Thyroid gland (tissue), 4 donors: Measurements from ENCODE around the gene CCDC97. TPM values are rescaled to one million over a fixed set of nuclear protein-coding genes. Genes with fewer than 3 reads are reported as not detected.

Experiments used
- DNase-seq, 2 donors: peaks; one replicate each; pipeline ENCODE4 v3.0.0-alpha.2; 2019
- H3K27ac ChIP-seq, 3 donors: fragments of 200-600 bp; sonication (generic); 1 replicate in 2 of 3; 2 replicates in 1 of 3; pipeline ENCODE4 v1.5.1; 2016 to 2019; ENCODE audit warnings: mild to moderate bottlenecking in 1 of 3, moderate library complexity in 1 of 3
- H3K27me3 ChIP-seq: fragments of 200-600 bp; sonication (generic); one replicate; pipeline ENCODE4 v1.5.1; 2019
- H3K36me3 ChIP-seq, 2 donors: fragments of 200-600 bp; sonication (generic); one replicate each; pipeline ENCODE4 v1.5.1; 2016 to 2019
- H3K4me1 ChIP-seq, 2 donors: fragments of 200-600 bp; sonication (generic); one replicate each; pipeline ENCODE4 v1.5.1; 2017 to 2019
- H3K4me3 ChIP-seq, 3 donors: fragments of 200-600 bp; sonication (generic); replicated peaks in 1 of 3; 1 replicate in 2 of 3; 2 replicates in 1 of 3; pipeline ENCODE4 v1.5.1; 2016; ENCODE audit warnings: mild to moderate bottlenecking in 1 of 3
- H3K9me3 ChIP-seq: fragments of 200-600 bp; sonication (generic); one replicate; pipeline ENCODE4 v1.5.1; 2017
- CTCF ChIP-seq, 6 experiments: fragments of 200-600 bp in 3 of 6; fragments of 450-650 bp in 3 of 6; sonication (generic) in 3 of 6; IDR thresholded peaks; one replicate each; pipeline ENCODE4 v1.5.1; 2016 to 2019; ENCODE audit warnings: antibody characterized with exemption in 6 of 6, mild to moderate bottlenecking in 2 of 6, inconsistent platforms in 1 of 6, moderate library complexity in 1 of 6
- POLR2A ChIP-seq, 2 donors: fragments of 450-650 bp; IDR thresholded peaks; one replicate each; pipeline ENCODE4 v1.6.1; 2017; ENCODE audit warnings: antibody characterized with exemption in 2 of 2, mild to moderate bottlenecking in 2 of 2, moderate library complexity in 1 of 2
- WGBS, 2 donors: methylation state at CpG; one replicate each; pipeline ENCODE4 v1.1.5; 2017; 5-methylcytosine and 5-hydroxymethylcytosine counted together
- intact Hi-C: fragments of 100-400 bp; cut with DNase I; formaldehyde crosslinking; loops from one replicate; pipeline ENCODE4 v1.15.1; 2023
- total RNA-seq, 4 donors: library from RNA; depleted of rRNA; stranded (reverse); fragments of >200 nt; gene quantifications; one replicate each; pipeline ENCODE4 v1.2.3, GENCODE V29; 2016

CCDC97 gene
- total RNA-seq, 4 donors from 2014 or later = 10.6 to 22.0 (median 19.3) TPM

- peak; percentile 92 to 94 for DNase-seq
- TF ChIP-seq POLR2A (IDR thresholded peaks at IDR 0.05) = no peak
- peak; percentile 77 to 97 (median 94) for TF ChIP-seq CTCF (IDR thresholded peaks at IDR 0.05)
- no peaks in the 10 kb centered on the region for H3K9me3 ChIP-seq
- H3K4me1 ChIP-seq = peaks cover 23 to 32% of the 10 kb centered on the region in 2 donors
- 22 to 24% methylated on average over 8 of the region's 8 CpGs for WGBS, 2 donors
- peaks cover 33 to 42% of the 10 kb centered on the region in 2 donors for H3K36me3 ChIP-seq
- H3K27ac ChIP-seq = peak overlapping the region; percentile 91 to 95 (median 94)
- H3K4me3 ChIP-seq = no peak overlapping the region
- no peaks in the 10 kb centered on the region for H3K27me3 ChIP-seq
- intact Hi-C loops = loop anchor here (5.0 kb wide), 2 partner anchors 41 to 106 kb away; no protein-coding TSS in a partner anchor
These were observed 1.4 kb upstream of the CCDC97 start for GRCh38 chr19:41308450-41309179.

- TF ChIP-seq POLR2A (IDR thresholded peaks at IDR 0.05) (no peak), CTCF (IDR thresholded peaks at IDR 0.05) (no peak)
- Histone ChIP-seq H3K27me3 (no peaks in the 10 kb centered on the region), H3K27ac (peak overlapping the region; percentile 91 to 95 (median 94)), H3K9me3 (no peaks in the 10 kb centered on the region), H3K4me3 (peak overlapping the region; percentile 51 to 66 (median 56)), H3K4me1 (peaks cover 23 to 32% of the 10 kb centered on the region in 2 donors), H3K36me3 (peaks cover 25 to 34% of the 10 kb centered on the region in 2 donors)
- DNase-seq = peak; percentile 56 to 62
- 11 to 12% methylated on average over 26 of the region's 26 CpGs for WGBS, 2 donors
- intact Hi-C loops = loop anchor here (5.0 kb wide), 3 partner anchors 42 to 107 kb away; partner anchors contain the start of gene TGFB1
These were observed 566 bp upstream of the CCDC97 start for GRCh38 chr19:41309180-41310032.

GRCh38 chr19:41311072-41311471 lies 1.1 kb downstream of the CCDC97 start:
- Histone ChIP-seq H3K27me3 (no peaks in the 10 kb centered on the region), H3K9me3 (no peaks in the 10 kb centered on the region), H3K4me3 (peak overlapping the region in 1 of 3 donors; percentile 51), H3K27ac (peak overlapping the region in 1 of 3 donors; percentile 94), H3K4me1 (peaks cover 23 to 32% of the 10 kb centered on the region in 2 donors), H3K36me3 (peaks cover 12 to 18% of the 10 kb centered on the region in 2 donors)
- WGBS, 2 donors = 50 to 51% methylated on average over 5 of the region's 5 CpGs
- no peak for DNase-seq
- TF ChIP-seq POLR2A (IDR thresholded peaks at IDR 0.05) (no peak), CTCF (IDR thresholded peaks at IDR 0.05) (no peak)
- intact Hi-C loops = loop anchor here (5.0 kb wide), 1 partner anchor 41 kb away; the partner anchor contains the start of gene TGFB1

- no peaks in the 10 kb centered on the region for H3K27me3 ChIP-seq
- H3K4me3 ChIP-seq = no peak overlapping the region
- no peak for DNase-seq
- H3K9me3 ChIP-seq = no peaks in the 10 kb centered on the region
- H3K27ac ChIP-seq = no peak overlapping the region
- H3K4me1 ChIP-seq = peaks cover 23 to 32% of the 10 kb centered on the region in 2 donors
- H3K36me3 ChIP-seq = peaks cover 12 to 17% of the 10 kb centered on the region in 2 donors
- 86% methylated on average over 8 of the region's 8 CpGs for WGBS, 2 donors
- intact Hi-C loops = loop anchor here (5.0 kb wide), 1 partner anchor 41 kb away; the partner anchor contains the start of gene TGFB1
- TF ChIP-seq POLR2A (IDR thresholded peaks at IDR 0.05) (no peak), CTCF (IDR thresholded peaks at IDR 0.05) (no peak)
These were observed 1.6 kb downstream of the CCDC97 start for GRCh38 chr19:41311613-41312012.
